ENCODE measurements around the gene SNX5. TPM values are rescaled to one million over a fixed set of nuclear protein-coding genes. Genes with fewer than 3 reads are reported as not detected.

The SNX5 gene
- total and polyA plus RNA-seq, 5 experiments from 2014 or later: 38.8 to 68.2 (median 56.9) TPM

- H3K9me3 Mint-ChIP-seq: no peaks in the 10 kb centered on the region
- peak overlapping the region in 2 of 10 donors; percentile 34 to 77 for H3K27ac Mint-ChIP-seq
- POLR2A ChIA-PET: no interaction called here
- H3K4me1 Mint-ChIP-seq: peaks cover 3 to 24% (median 8%) of the 10 kb centered on the region in 4 donors
- no peak for DNase-seq
- ATAC-seq: no peak
- peak overlapping the region in 6 of 10 donors; percentile 23 to 84 (median 52) for H3K4me3 Mint-ChIP-seq
- H3K36me3 Mint-ChIP-seq: no peaks in the 10 kb centered on the region
- H3K27me3 Mint-ChIP-seq: peaks cover 17 to 35% (median 22%) of the 10 kb centered on the region in 5 donors
Observed at GRCh38 chr20:17896193-17896723, 72.3 kb downstream of the SNX5 start.

- peak in 2 of 10 donors; percentile 9 to 20 for DNase-seq
- H3K27ac Mint-ChIP-seq: peak overlapping the region in 4 of 10 donors; percentile 14 to 77 (median 42)
- no peaks in the 10 kb centered on the region for H3K36me3 Mint-ChIP-seq
- peak overlapping the region in 8 of 10 donors; percentile 5 to 84 (median 36) for H3K4me3 Mint-ChIP-seq
- H3K27me3 Mint-ChIP-seq: peaks cover 14 to 35% (median 22%) of the 10 kb centered on the region in 5 donors
- H3K4me1 Mint-ChIP-seq: peaks cover 3 to 22% (median 8%) of the 10 kb centered on the region in 4 donors
- H3K9me3 Mint-ChIP-seq: no peaks in the 10 kb centered on the region
- POLR2A ChIA-PET: no interaction called here
- ATAC-seq: peak; percentile 40 to 53
Observed at GRCh38 chr20:17895641-17896171, 72.9 kb downstream of the SNX5 start.

GRCh38 chr20:17893445-17893844, 75.1 kb downstream of the SNX5 start:
- Mint-ChIP-seq H3K27me3 (peaks cover 15 to 50% (median 26%) of the 10 kb centered on the region in 5 donors), H3K4me1 (peaks cover 3 to 20% (median 8%) of the 10 kb centered on the region in 4 donors), H3K36me3 (peaks cover 0 to 13% (median 6%) of the 10 kb centered on the region in 3 donors), H3K4me3 (no peak overlapping the region), H3K27ac (no peak overlapping the region), H3K9me3 (peaks cover 0 to 16% (median 3%) of the 10 kb centered on the region in 9 donors)
- ATAC-seq (no peak), DNase-seq (no peak)
- POLR2A ChIA-PET: no interaction called here

GRCh38 chr20:17892189-17892938, 76.2 kb downstream of the SNX5 start:
- Mint-ChIP-seq H3K4me1 (peaks cover 3 to 19% (median 8%) of the 10 kb centered on the region in 4 donors), H3K27me3 (peaks cover 13 to 55% (median 30%) of the 10 kb centered on the region in 5 donors), H3K27ac (no peak overlapping the region), H3K9me3 (peaks cover 0 to 16% (median 3%) of the 10 kb centered on the region in 9 donors), H3K36me3 (peaks cover 0 to 13% (median 6%) of the 10 kb centered on the region in 3 donors), H3K4me3 (no peak overlapping the region)
- POLR2A ChIA-PET: no interaction called here
- ATAC-seq (no peak), DNase-seq (no peak)

Other genes with a start within 250 kb of the SNX5 start
- gene MGME1, start 224 bp upstream of the SNX5 start, total RNA-seq: 10 to 100 TPM; 10.4 to 11.5 TPM
- gene MGME1, start 224 bp upstream of the SNX5 start, polyA plus RNA-seq: 1 to 10 TPM; 1.1 to 5.1 (median 2.1) TPM
- gene OVOL2, start 89.1 kb upstream of the SNX5 start, total RNA-seq: not detected
- gene OVOL2, start 89.1 kb upstream of the SNX5 start, polyA plus RNA-seq: not detected
- gene KAT14, start 169.1 kb upstream of the SNX5 start, total RNA-seq: 10 to 100 TPM; 25.9 to 28.1 TPM
- 10 to 100 TPM; 20.3 to 24.7 (median 24.2) TPM for gene KAT14, start 169.1 kb upstream of the SNX5 start, polyA plus RNA-seq
- 10 to 100 TPM; 19.0 to 22.5 TPM for gene PET117, start 169.1 kb upstream of the SNX5 start, total RNA-seq
- 10 to 100 TPM; 32.4 to 41.4 (median 36.2) TPM for gene PET117, start 169.1 kb upstream of the SNX5 start, polyA plus RNA-seq